Measurements from ENCODE around the gene TSPAN16.
"Not testable (repeated sequence)": the region's sequence is repeated elsewhere in the genome, so short reads cannot be mapped to it uniquely, and the experiment has no call there.

Gene TSPAN16

GRCh38 chr19:11335449-11336146 is 39.6 kb downstream of the TSPAN16 start:
- Histone ChIP-seq H3K4me3 (no peak overlapping the region), H3K27ac (no peak overlapping the region)
- DNase-seq (ENCODE audit: low spot score), result no peak
- TF ChIP-seq CTCF (IDR thresholded peaks at IDR 0.05), result no peak

GRCh38 chr19:11337080-11337479 is 41.1 kb downstream of the TSPAN16 start:
- Histone ChIP-seq H3K27ac (no peak overlapping the region), H3K4me3 (no peak overlapping the region)
- no peak for DNase-seq (ENCODE audit: low spot score)
- TF ChIP-seq CTCF (IDR thresholded peaks at IDR 0.05), result no peak

GRCh38 chr19:11338121-11338520 is 42.2 kb downstream of the TSPAN16 start:
- DNase-seq (ENCODE audit: low spot score), result no peak
- no peak for TF ChIP-seq CTCF (IDR thresholded peaks at IDR 0.05)
- H3K27ac ChIP-seq, result peak overlapping the region; percentile 82 to 87
- H3K4me3 ChIP-seq, result peak overlapping the region; percentile 97

GRCh38 chr19:11338569-11339253 is 42.8 kb downstream of the TSPAN16 start:
- no peak for DNase-seq (ENCODE audit: low spot score)
- Histone ChIP-seq H3K4me3 (peak overlapping the region; percentile 97), H3K27ac (peak overlapping the region; percentile 82 to 87)
- TF ChIP-seq CTCF (IDR thresholded peaks at IDR 0.05), result no peak

GRCh38 chr19:11339254-11340098 is 43.5 kb downstream of the TSPAN16 start, which contains the start of gene RAB3D:
Gene RAB3D (minus strand): TSS chr19:11339657. CDS start chr19:11337399, 2,258 bp downstream.
- Histone ChIP-seq H3K27ac (peak within 1 kb of the TSS; percentile 82 to 87), H3K4me3 (peak within 1 kb of the TSS; percentile 97)
- peak; percentile 93 for DNase-seq (ENCODE audit: low spot score)
- TF ChIP-seq CTCF (IDR thresholded peaks at IDR 0.05), result no peak

- not testable (repeated sequence) for DNase-seq (ENCODE audit: low spot score)
- H3K27ac ChIP-seq, result peak overlapping the region in 1 of 2 donors; percentile 87
- peak overlapping the region; percentile 97 for H3K4me3 ChIP-seq
Measured at GRCh38 chr19:11340099-11340467, 44.1 kb downstream of the TSPAN16 start.

- no peak for DNase-seq (ENCODE audit: low spot score)
- Histone ChIP-seq H3K4me3 (no peak overlapping the region), H3K27ac (no peak overlapping the region)
- no peak for TF ChIP-seq CTCF (IDR thresholded peaks at IDR 0.05)
Measured at GRCh38 chr19:11342429-11342828, 46.5 kb downstream of the TSPAN16 start.

Data from coronary artery (tissue), 2 donors.